Measurements from ENCODE around the gene ACBD6. TPM values are rescaled to one million over a fixed set of nuclear protein-coding genes. Genes with fewer than 3 reads are reported as not detected.

The ACBD6 gene
- total RNA-seq, 5 donors from 2014 or later (not counting 1 experiment from before 2014, with no cell fraction given) = 44.3 to 58.5 (median 53.0) TPM

- peaks cover 7% of the 10 kb centered on the region for H3K36me3 Mint-ChIP-seq
- peaks cover 11 to 21% (median 18%) of the 10 kb centered on the region in 3 donors for H3K4me1 Mint-ChIP-seq
- no peak for DNase-seq
- Histone ChIP-seq H3K27ac (ENCODE audit: low read length) (no peak overlapping the region), H3K4me3 (ENCODE audit: control insufficient read depth in 1 of 2, extremely low read depth in 1 of 2, low read length in 1 of 2) (no peak overlapping the region), H3K27me3 (replicated peaks in 1 of 2; ENCODE audit: control insufficient read depth in 2 of 2, extremely low read depth in 1 of 2, insufficient read depth in 2 of 2, low read length in 1 of 2) (no peaks in the 10 kb centered on the region), H3K36me3 (ENCODE audit: control insufficient read depth in 2 of 2, extremely low read depth in 1 of 2, insufficient read depth in 1 of 2, low read length in 1 of 2) (no peaks in the 10 kb centered on the region), H3K9me3 (no peaks in the 10 kb centered on the region), H3K4me1 (ENCODE audit: control insufficient read depth in 1 of 2, extremely low read depth in 1 of 2, insufficient read depth in 2 of 2, low read length in 2 of 2) (no peaks in the 10 kb centered on the region)
- no CpG with 5 or more reads among the region's 1 CpG for WGBS (ENCODE audit: insufficient coverage)
- ChIA-PET POLR2A (no interaction called here), CTCF (no interaction called here)
- H3K4me3 Mint-ChIP-seq = no peak overlapping the region
- ATAC-seq (replicated peaks in 1 of 4) = no peak
- H3K27ac Mint-ChIP-seq = peak overlapping the region in 1 of 2 donors; percentile 55
- H3K9me3 Mint-ChIP-seq = no peaks in the 10 kb centered on the region
- no peaks in the 10 kb centered on the region for H3K27me3 Mint-ChIP-seq
These were observed 143.7 kb downstream of the ACBD6 start for GRCh38 chr1:180358649-180359048.

DNA sequence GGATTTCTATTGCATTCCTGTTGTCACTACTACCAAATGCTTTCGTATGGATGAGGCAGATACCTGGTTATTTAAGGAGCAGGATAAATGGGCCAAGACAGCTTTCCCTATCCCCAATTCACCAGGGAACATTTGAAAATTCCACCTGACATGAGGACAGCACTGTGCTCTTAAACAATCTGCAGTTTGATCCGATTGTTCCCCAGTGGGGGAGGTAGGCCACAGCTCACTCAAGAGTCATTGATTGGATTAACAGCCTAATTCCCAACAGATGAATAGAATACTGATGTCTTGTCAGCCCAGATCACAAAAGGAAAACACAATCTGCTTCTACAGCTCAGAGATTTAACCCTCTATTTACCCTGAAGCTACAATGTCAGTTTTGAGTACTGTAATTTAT, 148.4 kb downstream of the ACBD6 start:
- H3K27ac Mint-ChIP-seq = no peak overlapping the region
- no CpG with 5 or more reads among the region's 2 CpGs for WGBS (ENCODE audit: insufficient coverage)
- no peak overlapping the region for H3K4me3 ChIP-seq (ENCODE audit: control insufficient read depth in 1 of 2, extremely low read depth in 1 of 2, low read length in 1 of 2)
- no peak overlapping the region for H3K4me3 Mint-ChIP-seq
- H3K4me1 Mint-ChIP-seq = peaks cover 15 to 21% (median 16%) of the 10 kb centered on the region in 3 donors
- no peaks in the 10 kb centered on the region for H3K9me3 Mint-ChIP-seq
- peaks cover 17% of the 10 kb centered on the region for H3K36me3 Mint-ChIP-seq
- H3K4me1 ChIP-seq (ENCODE audit: control insufficient read depth in 1 of 2, extremely low read depth in 1 of 2, insufficient read depth in 2 of 2, low read length in 2 of 2) = no peaks in the 10 kb centered on the region
- H3K36me3 ChIP-seq (ENCODE audit: control insufficient read depth in 2 of 2, extremely low read depth in 1 of 2, insufficient read depth in 1 of 2, low read length in 1 of 2) = no peaks in the 10 kb centered on the region
- H3K27me3 ChIP-seq (replicated peaks in 1 of 2; ENCODE audit: control insufficient read depth in 2 of 2, extremely low read depth in 1 of 2, insufficient read depth in 2 of 2, low read length in 1 of 2) = no peaks in the 10 kb centered on the region
- no peaks in the 10 kb centered on the region for H3K9me3 ChIP-seq
- DNase-seq (no peak), ATAC-seq (replicated peaks in 1 of 4) (no peak)
- CTCF ChIA-PET = no interaction called here
- no peaks in the 10 kb centered on the region for H3K27me3 Mint-ChIP-seq
- no peak overlapping the region for H3K27ac ChIP-seq (ENCODE audit: low read length)
- POLR2A ChIA-PET = no interaction called here

- ATAC-seq (replicated peaks in 1 of 4) (no peak), DNase-seq (no peak)
- no peaks in the 10 kb centered on the region for H3K9me3 ChIP-seq
- Mint-ChIP-seq H3K27ac (no peak overlapping the region), H3K4me3 (no peak overlapping the region), H3K27me3 (no peaks in the 10 kb centered on the region), H3K36me3 (peaks cover 15% of the 10 kb centered on the region), H3K4me1 (peaks cover 13 to 20% (median 19%) of the 10 kb centered on the region in 3 donors), H3K9me3 (no peaks in the 10 kb centered on the region)
- ChIA-PET POLR2A (no interaction called here), CTCF (interaction anchor here in 1 of 2 donors (0.6 kb wide), 1 partner anchor 12 kb away, joined by 6 read pairs; no protein-coding TSS in a partner anchor)
- 100% methylated on average over 1 of the region's 2 CpGs for WGBS (ENCODE audit: insufficient coverage)
- H3K4me1 ChIP-seq (ENCODE audit: control insufficient read depth in 1 of 2, extremely low read depth in 1 of 2, insufficient read depth in 2 of 2, low read length in 2 of 2) = no peaks in the 10 kb centered on the region
- no peaks in the 10 kb centered on the region for H3K27me3 ChIP-seq (replicated peaks in 1 of 2; ENCODE audit: control insufficient read depth in 2 of 2, extremely low read depth in 1 of 2, insufficient read depth in 2 of 2, low read length in 1 of 2)
- H3K36me3 ChIP-seq (ENCODE audit: control insufficient read depth in 2 of 2, extremely low read depth in 1 of 2, insufficient read depth in 1 of 2, low read length in 1 of 2) = no peaks in the 10 kb centered on the region
- H3K27ac ChIP-seq (ENCODE audit: low read length) = no peak overlapping the region
- no peak overlapping the region for H3K4me3 ChIP-seq (ENCODE audit: control insufficient read depth in 1 of 2, extremely low read depth in 1 of 2, low read length in 1 of 2)
These were observed 149.8 kb downstream of the ACBD6 start for GRCh38 chr1:180352588-180352987.

GRCh38 chr1:180352021-180352420, 150.4 kb downstream of the ACBD6 start:
- Mint-ChIP-seq H3K4me3 (no peak overlapping the region), H3K36me3 (peaks cover 12% of the 10 kb centered on the region), H3K4me1 (peaks cover 14 to 17% (median 15%) of the 10 kb centered on the region in 3 donors), H3K27me3 (no peaks in the 10 kb centered on the region), H3K9me3 (no peaks in the 10 kb centered on the region), H3K27ac (no peak overlapping the region)
- ChIA-PET CTCF (no interaction called here), POLR2A (no interaction called here)
- DNase-seq (no peak), ATAC-seq (replicated peaks in 1 of 4) (no peak)
- WGBS (ENCODE audit: insufficient coverage) = 100% methylated on average over 1 of the region's 4 CpGs
- Histone ChIP-seq H3K36me3 (ENCODE audit: control insufficient read depth in 2 of 2, extremely low read depth in 1 of 2, insufficient read depth in 1 of 2, low read length in 1 of 2) (no peaks in the 10 kb centered on the region), H3K4me3 (ENCODE audit: control insufficient read depth in 1 of 2, extremely low read depth in 1 of 2, low read length in 1 of 2) (no peak overlapping the region), H3K27ac (ENCODE audit: low read length) (no peak overlapping the region), H3K27me3 (replicated peaks in 1 of 2; ENCODE audit: control insufficient read depth in 2 of 2, extremely low read depth in 1 of 2, insufficient read depth in 2 of 2, low read length in 1 of 2) (no peaks in the 10 kb centered on the region), H3K4me1 (ENCODE audit: control insufficient read depth in 1 of 2, extremely low read depth in 1 of 2, insufficient read depth in 2 of 2, low read length in 2 of 2) (no peaks in the 10 kb centered on the region), H3K9me3 (no peaks in the 10 kb centered on the region)

DNA sequence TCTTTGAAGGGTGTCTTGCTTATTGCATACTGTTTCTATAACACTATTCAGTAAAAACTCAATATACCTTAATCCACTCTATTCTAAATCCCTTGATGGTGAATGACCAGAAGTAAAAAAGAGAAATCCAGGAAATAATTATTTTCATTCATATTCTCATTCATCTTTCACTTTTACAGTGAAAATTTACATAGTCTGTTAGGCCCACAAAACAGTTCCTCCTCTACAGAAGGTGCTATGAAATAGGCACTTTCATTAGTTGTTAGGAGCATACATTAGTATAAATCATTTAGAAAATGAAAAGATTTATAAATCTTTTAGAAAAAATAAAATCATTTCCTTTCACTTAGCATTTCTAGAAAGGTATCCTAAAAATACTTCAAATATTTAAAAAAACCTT, 157.2 kb downstream of the ACBD6 start:
- Histone ChIP-seq H3K36me3 (ENCODE audit: control insufficient read depth in 2 of 2, extremely low read depth in 1 of 2, insufficient read depth in 1 of 2, low read length in 1 of 2) (no peaks in the 10 kb centered on the region), H3K4me3 (ENCODE audit: control insufficient read depth in 1 of 2, extremely low read depth in 1 of 2, low read length in 1 of 2) (no peak overlapping the region), H3K9me3 (no peaks in the 10 kb centered on the region), H3K4me1 (ENCODE audit: control insufficient read depth in 1 of 2, extremely low read depth in 1 of 2, insufficient read depth in 2 of 2, low read length in 2 of 2) (no peaks in the 10 kb centered on the region), H3K27ac (ENCODE audit: low read length) (no peak overlapping the region), H3K27me3 (replicated peaks in 1 of 2; ENCODE audit: control insufficient read depth in 2 of 2, extremely low read depth in 1 of 2, insufficient read depth in 2 of 2, low read length in 1 of 2) (no peaks in the 10 kb centered on the region)
- ChIA-PET CTCF (no interaction called here), POLR2A (no interaction called here)
- DNase-seq = no peak
- Mint-ChIP-seq H3K27me3 (no peaks in the 10 kb centered on the region), H3K4me1 (peaks cover 13 to 29% (median 24%) of the 10 kb centered on the region in 3 donors), H3K9me3 (peaks cover 0 to 4% (median 2%) of the 10 kb centered on the region in 3 donors), H3K36me3 (peaks cover 24% of the 10 kb centered on the region), H3K27ac (no peak overlapping the region), H3K4me3 (no peak overlapping the region)
- no peak for ATAC-seq (replicated peaks in 1 of 4)

DNA sequence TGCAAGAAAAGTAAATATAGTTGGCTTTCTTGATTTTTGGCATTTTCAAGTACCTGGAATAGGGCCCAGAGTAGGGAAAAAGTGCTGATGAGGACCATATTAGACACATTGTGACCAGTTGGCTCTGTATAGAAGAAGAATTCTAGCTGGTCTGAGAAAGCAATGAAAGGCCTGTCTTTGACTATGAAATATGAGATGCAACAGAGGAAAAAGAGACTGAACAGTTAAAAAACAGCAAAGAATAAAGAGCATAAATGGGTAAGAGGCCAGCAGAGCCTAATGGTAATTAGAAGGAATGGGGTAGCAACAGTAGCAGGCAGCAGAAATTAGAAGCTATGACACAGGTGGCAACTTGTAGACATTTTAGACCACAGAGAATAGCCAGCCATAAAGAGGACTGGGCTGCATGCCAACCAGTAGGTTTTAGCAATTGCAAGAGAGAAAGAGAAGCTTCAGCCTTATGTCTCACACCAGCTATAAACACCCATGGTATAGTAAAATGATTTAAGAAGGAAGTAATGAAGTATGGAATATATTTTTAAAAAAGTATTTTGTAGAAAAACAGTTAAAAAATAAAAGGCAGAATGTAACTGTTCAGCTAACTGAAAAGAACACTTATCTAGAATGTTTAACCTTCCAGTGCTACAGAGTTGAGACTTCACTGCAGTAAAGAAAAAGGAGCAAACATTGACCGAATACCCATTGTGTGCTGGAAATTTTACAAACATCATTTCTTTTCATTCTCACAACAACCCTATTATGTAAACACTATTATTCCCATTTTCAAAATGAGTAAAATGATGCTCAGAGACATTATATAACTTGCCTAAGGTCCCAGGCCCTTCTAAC, 158.2 kb downstream of the ACBD6 start:
- H3K27ac ChIP-seq (ENCODE audit: low read length) = no peak overlapping the region
- H3K4me1 Mint-ChIP-seq = peaks cover 15 to 30% (median 28%) of the 10 kb centered on the region in 3 donors
- ChIA-PET CTCF (interaction anchor here in 1 of 2 donors (0.5 kb wide), 1 partner anchor 18 kb away, joined by 3 read pairs; no protein-coding TSS in a partner anchor), POLR2A (no interaction called here)
- no peaks in the 10 kb centered on the region for H3K9me3 ChIP-seq
- no peak for DNase-seq
- H3K27ac Mint-ChIP-seq = no peak overlapping the region
- no peaks in the 10 kb centered on the region for H3K36me3 ChIP-seq (ENCODE audit: control insufficient read depth in 2 of 2, extremely low read depth in 1 of 2, insufficient read depth in 1 of 2, low read length in 1 of 2)
- no peaks in the 10 kb centered on the region for H3K4me1 ChIP-seq (ENCODE audit: control insufficient read depth in 1 of 2, extremely low read depth in 1 of 2, insufficient read depth in 2 of 2, low read length in 2 of 2)
- WGBS (ENCODE audit: insufficient coverage) = no CpG with 5 or more reads among the region's 1 CpG
- H3K27me3 Mint-ChIP-seq = no peaks in the 10 kb centered on the region
- no peak overlapping the region for H3K4me3 Mint-ChIP-seq
- peaks cover 0 to 7% (median 4%) of the 10 kb centered on the region in 3 donors for H3K9me3 Mint-ChIP-seq
- H3K36me3 Mint-ChIP-seq = peaks cover 30% of the 10 kb centered on the region
- ATAC-seq (replicated peaks in 1 of 4) = no peak
- H3K4me3 ChIP-seq (ENCODE audit: control insufficient read depth in 1 of 2, extremely low read depth in 1 of 2, low read length in 1 of 2) = no peak overlapping the region
- no peaks in the 10 kb centered on the region for H3K27me3 ChIP-seq (replicated peaks in 1 of 2; ENCODE audit: control insufficient read depth in 2 of 2, extremely low read depth in 1 of 2, insufficient read depth in 2 of 2, low read length in 1 of 2)

All from T-cell (primary cell).